HG02610 (cell line): ENCODE results near the gene EIF4G1.
"Not testable (repeated sequence)": the region's sequence is repeated elsewhere in the genome, so short reads cannot be mapped to it uniquely, and the experiment has no call there.

Source experiments
- ATAC-seq: cut with Tn5 transposase; IDR thresholded peaks from one replicate; pipeline ENCODE4 v1.9.1; 2021; ENCODE audit warnings: mild to moderate bottlenecking, moderate library complexity; ENCODE audit not compliant: unreplicated experiment

The EIF4G1 gene

DNA sequence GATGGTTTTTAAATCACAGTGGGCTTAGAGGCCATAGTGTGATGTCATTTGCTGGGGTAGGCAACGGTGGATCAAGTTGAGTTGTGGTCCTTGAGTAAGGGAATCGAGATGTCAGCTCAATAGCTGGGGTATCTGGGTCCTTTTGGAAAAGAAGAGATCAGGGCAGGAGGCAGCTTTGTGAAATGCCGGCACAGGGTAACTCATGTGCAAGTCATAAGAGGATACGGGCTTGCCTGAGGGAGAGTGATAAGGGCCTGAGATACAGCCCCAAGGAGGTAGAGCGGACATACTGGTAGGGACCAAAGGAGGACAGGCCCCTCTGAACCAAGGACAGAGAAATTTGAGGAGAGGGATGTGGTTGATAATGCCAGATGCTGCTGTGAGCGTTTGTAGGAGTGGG lies 18.8 kb downstream of the EIF4G1 start:
- no peak for ATAC-seq

DNA sequence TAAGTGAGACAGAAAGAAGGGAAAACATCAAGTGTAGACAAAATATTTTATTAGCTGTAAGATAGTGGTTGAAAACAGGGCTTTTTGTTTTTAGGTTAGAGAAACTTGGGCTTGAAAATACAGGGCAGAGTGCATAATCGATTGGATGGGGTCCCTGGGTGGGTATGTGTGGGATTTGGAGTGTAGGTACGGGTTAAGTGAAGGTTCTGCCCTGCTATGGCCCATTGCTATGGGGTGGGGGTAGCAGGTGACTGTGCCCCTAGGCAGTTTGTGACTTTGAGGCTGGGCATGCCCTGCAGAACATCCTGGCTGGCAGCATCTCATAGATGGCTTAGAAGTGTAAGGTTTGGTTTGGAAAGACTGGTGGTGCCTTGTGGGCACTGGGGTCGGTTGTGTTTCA lies 19.3 kb downstream of the EIF4G1 start:
- no peak for ATAC-seq

DNA sequence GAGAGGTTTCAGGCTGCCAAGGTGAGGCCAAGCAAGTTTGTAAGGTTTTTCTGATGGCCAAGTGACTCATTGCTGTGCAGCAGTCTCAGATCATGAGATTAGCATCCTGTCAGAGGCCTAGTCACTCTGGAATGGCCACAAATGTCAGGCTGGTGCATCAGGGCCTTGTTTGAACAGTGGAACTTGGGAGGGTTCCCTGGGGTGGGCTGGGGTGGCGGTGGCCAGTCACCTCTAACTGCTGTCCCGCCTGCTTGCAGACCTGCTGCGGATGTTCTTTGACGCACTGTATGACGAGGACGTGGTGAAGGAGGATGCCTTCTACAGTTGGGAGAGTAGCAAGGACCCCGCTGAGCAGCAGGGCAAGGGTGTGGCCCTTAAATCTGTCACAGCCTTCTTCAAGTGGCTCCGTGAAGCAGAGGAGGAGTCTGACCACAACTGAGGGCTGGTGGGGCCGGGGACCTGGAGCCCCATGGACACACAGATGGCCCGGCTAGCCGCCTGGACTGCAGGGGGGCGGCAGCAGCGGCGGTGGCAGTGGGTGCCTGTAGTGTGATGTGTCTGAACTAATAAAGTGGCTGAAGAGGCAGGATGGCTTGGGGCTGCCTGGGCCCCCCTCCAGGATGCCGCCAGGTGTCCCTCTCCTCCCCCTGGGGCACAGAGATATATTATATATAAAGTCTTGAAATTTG lies 20.2 kb downstream of the EIF4G1 start:
- no peak for ATAC-seq

DNA sequence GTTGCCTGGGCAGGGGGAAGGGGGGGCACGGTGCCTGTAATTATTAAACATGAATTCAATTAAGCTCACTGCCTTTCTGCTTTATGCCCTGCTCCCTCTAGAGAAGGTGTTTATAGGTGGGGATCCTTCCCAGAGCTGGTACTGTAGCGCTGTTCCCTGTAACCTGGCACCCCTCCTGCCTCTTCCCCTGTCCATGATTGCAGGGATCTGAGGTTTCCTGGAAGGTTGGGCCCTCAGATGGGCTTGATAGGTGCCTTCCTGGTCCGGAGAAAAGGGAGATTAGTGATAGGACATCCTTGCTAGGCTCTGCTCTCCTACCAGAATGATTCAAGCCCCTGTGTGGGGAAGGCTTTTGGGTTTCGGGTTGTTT lies 20.9 kb downstream of the EIF4G1 start:
- no peak for ATAC-seq

DNA sequence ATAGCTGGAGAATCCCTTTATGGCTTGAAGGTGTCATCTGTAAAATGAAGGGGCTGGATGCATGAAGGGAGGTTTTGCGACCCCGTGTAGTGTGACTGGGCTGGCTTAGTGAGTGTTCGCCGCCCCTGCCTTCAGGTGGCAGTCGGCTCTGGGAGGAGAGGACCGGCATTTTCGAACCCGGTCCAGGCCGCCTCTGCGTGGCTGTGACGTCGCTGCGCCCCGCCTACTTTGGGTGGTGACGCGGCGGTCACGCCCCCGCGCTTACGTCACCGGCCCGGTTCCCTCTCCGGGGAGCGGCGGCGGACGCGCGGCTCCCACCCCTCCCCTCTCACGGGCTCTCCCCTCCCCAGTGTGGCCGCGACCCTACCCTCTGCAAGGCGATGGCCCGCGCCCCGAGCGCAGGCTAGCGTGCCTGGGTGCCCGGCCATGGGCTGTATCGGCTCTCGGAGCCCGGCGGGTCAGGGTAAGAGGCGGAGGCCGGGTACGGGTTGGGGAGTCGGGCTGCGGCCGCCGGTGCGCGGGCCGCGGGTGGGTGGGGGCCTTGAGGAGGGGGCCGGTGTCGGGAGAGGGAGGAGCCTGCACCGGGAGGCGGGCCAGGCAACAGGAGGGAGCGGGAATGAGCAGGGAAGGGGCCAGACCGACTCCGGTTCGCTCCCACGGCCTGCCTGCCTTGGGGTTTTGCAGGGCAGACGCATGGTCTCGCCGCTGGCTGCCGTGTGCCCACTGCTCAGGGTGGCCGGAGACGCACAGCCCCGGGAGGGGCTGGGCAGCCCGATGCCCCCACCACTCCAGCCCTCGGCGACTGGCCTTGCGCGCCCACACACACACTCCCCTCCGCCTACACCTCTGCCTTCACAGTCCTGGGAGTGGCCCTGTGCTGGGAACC lies 21.5 kb downstream of the EIF4G1 start:
- peak; percentile 69 for ATAC-seq

DNA sequence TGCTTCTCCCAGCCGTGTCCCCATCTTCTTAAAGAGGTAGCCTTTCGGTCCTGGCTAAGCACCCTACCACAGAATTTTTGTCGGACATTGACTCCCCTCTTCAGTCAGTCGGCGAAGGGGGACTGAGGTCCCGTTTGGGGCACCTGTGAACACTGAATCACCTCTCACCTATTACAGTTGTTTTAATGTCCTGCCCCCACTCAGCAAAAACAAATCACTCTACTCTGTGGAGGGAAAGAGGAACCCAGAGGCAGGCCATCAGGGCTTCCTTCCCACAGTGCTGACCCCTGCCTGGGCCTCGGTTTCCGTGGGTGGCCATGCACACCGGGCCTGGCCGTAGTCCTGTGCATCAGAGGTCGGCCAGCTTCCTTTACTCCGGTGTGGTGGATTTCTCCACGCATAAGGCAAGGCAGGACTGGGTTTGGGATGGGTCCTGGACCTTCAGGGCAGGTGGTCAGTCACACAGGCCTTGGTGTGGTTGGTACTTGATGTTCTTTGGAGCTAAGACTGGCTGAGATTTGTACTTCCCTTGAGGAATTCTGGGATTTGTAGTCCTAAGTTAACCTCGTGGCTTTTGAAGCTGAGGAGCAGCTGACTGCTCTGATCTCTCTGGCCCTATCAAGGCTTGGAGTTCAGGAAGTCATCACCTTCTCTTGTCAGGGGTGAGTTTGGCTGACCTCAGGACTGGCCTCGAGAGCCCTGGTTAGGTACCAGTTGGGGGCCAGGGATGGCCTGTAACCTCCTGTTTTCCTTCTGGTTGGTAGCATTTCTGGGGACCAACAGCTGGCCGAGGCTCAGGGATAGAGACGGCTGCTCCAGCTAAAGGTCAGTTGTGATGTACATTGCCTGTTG lies 22.4 kb downstream of the EIF4G1 start:
- no peak for ATAC-seq

DNA sequence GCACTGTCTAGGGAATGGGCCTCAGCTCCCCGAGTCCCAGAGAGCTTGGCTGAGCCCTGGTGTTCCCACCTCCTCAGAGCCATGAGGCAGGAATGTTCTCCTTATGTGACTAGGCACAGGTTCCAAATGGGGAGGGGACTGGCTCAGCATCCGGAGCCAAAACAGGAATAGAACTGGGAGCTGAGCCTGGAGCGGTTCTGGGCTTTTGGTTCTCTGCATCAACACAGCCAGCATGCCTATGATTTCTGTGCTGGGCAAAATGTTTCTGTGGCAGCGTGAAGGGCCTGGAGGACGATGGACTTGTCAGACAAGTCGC lies 23.0 kb downstream of the EIF4G1 start, which contains the start of gene FAM131A:
FAM131A (plus strand) TSS at position 202 of the 316 bp plus-strand sequence; CDS start at position 233, 31 bp downstream.
- no peak for ATAC-seq

DNA sequence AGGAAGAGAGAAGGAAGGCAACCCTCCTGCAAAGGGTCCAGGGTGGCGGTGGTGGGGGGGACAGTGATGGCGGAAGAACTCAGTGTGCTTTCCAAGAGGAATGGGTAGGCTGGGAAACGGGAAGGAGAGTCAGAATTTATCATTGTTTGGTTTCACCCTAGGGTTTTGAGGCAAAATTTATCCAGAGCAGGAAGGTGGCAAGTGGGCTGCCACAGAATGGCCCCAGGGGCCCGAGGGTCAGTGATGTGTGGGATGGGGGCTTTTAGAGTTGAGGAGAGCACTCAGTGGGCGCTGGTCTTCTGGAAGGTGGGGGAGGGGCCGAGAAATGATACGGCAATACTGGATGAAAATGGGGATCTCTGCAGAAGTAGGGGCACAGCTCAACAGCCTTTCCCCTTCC lies 23.6 kb downstream of the EIF4G1 start:
- ATAC-seq: no peak

DNA sequence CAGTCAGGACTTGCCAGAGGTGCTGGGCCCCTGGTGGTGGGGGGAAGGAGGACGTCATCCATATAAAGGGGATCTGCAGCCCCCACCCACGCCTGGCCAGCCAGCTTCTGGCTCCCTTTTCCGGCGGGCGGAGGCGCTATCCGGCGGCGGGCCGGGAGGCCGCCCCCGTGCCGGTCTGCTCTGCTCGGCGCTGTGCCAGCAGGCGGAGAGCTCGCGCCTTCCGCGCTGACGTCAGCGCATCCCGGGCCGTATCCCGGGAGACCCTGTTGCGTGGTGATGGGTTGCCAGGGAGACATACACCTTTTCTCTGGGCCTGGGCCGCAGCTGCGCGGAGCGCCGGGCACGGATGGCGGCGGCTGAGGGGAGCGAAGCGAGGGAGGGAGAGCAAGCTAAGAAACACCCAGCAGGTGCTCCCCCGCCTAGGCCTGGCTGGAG lies 24.1 kb downstream of the EIF4G1 start:
- ATAC-seq: no peak

DNA sequence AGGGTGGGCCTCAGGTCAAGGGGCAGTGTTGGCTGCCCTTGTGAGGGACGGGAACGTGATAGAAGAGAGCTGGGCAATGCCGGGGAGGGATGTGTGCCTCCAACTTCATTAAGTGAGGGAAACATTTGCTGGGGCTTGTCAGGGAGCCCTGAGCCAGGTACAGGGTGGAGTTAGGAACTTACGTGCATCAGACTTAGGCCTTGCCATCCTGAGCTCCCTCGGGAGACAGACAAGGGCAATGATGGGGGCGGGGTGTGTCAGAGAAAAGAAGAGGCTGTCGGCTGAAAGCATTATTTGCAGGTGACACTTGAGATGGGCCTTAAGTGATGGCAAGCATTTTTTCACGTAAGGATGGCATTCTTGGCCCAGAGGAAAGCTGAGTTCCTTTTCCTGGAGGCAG lies 24.6 kb downstream of the EIF4G1 start:
- ATAC-seq: no peak

DNA sequence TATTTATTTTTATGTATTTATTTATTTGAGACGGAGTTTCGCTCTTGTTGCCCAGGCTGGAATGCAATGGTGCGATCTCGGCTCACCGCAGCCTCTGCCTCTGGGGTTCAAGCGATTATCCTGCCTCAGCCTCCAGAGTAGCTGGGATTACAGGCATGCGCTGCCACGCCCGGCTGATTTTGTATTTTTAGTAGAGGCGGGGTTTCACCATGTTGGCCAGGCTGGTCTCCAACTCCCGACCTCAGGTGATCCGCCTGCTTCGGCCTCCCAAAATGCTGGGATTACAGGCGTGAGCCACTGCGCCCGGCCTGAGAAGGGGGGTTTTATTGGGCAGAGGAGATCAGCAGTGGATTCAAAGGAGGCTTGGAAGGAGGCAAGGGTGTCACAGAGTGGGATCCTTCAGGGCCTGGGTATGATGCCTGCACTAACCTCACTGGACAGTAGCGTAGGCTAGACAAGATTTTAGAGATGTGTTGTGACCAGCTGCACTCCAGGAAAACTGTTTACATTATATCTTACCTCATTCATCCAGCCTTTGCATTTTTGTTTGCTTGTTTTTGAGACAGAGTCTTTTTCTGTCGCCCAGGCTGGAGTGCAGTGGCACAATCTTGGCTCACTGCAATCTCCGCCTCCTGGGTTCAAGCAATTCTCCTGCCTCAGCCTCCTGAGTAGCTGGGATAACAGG lies 25.2 kb downstream of the EIF4G1 start:
- not testable (repeated sequence) for ATAC-seq

DNA sequence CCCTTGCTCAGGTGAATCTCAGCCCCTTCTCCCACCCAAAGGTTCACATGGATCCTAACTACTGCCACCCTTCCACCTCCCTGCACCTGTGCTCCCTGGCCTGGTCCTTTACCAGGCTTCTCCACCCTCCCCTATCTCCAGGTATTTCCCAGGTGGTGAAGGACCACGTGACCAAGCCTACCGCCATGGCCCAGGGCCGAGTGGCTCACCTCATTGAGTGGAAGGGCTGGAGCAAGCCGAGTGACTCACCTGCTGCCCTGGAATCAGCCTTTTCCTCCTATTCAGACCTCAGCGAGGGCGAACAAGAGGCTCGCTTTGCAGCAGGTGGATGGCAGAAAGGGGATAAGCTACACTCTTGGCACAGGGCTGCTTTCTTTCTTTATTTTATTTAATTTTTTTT lies 27.5 kb downstream of the EIF4G1 start:
- no peak for ATAC-seq

DNA sequence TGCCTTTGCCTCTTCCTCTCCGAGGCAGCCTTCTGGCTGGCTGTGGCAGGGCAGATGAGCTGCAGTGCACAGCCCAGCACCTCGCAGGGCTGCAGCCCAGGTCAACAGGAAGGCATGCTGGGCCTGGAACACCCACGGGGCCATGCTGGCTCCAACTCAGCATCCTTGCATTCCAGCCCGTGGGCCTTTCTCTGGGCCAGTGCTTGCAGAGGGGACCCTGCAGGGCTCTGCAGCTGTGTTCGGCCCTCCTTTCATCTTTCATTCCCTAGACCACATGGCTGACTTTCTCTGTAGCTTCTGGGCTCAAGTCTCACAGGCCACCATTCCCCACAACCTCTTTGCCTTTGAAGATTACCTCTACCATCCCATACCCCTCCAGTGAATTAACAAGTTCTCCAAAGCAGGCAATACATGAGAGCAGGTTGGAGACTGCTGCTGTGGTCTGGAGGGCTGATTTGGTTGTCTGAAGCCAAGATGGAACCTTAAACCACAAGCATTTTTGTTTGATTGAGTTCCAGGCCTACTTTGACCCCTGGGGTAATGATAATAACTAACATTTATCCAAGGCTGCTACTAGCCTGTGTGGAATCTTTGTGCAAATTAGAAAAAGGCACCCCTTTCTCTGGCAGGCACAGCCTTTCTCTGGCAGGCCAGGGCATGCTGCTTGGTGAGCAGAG lies 28.9 kb downstream of the EIF4G1 start:
- no peak for ATAC-seq

DNA sequence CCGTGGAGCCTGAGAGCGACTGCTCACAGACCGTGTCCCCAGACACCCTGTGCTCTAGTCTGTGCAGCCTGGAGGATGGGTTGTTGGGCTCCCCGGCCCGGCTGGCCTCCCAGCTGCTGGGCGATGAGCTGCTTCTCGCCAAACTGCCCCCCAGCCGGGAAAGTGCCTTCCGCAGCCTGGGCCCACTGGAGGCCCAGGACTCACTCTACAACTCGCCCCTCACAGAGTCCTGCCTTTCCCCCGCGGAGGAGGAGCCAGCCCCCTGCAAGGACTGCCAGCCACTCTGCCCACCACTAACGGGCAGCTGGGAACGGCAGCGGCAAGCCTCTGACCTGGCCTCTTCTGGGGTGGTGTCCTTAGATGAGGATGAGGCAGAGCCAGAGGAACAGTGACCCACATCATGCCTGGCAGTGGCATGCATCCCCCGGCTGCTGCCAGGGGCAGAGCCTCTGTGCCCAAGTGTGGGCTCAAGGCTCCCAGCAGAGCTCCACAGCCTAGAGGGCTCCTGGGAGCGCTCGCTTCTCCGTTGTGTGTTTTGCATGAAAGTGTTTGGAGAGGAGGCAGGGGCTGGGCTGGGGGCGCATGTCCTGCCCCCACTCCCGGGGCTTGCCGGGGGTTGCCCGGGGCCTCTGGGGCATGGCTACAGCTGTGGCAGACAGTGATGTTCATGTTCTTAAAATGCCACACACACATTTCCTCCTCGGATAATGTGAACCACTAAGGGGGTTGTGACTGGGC lies 30.3 kb downstream of the EIF4G1 start:
- ATAC-seq: no peak

DNA sequence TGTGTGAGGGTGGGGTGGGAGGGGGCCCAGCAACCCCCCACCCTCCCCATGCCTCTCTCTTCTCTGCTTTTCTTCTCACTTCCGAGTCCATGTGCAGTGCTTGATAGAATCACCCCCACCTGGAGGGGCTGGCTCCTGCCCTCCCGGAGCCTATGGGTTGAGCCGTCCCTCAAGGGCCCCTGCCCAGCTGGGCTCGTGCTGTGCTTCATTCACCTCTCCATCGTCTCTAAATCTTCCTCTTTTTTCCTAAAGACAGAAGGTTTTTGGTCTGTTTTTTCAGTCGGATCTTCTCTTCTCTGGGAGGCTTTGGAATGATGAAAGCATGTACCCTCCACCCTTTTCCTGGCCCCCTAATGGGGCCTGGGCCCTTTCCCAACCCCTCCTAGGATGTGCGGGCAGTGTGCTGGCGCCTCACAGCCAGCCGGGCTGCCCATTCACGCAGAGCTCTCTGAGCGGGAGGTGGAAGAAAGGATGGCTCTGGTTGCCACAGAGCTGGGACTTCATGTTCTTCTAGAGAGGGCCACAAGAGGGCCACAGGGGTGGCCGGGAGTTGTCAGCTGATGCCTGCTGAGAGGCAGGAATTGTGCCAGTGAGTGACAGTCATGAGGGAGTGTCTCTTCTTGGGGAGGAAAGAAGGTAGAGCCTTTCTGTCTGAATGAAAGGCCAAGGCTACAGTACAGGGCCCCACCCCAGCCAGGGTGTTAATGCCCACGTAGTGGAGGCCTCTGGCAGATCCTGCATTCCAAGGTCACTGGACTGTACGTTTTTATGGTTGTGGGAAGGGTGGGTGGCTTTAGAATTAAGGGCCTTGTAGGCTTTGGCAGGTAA lies 31.1 kb downstream of the EIF4G1 start:
- ATAC-seq: no peak

DNA sequence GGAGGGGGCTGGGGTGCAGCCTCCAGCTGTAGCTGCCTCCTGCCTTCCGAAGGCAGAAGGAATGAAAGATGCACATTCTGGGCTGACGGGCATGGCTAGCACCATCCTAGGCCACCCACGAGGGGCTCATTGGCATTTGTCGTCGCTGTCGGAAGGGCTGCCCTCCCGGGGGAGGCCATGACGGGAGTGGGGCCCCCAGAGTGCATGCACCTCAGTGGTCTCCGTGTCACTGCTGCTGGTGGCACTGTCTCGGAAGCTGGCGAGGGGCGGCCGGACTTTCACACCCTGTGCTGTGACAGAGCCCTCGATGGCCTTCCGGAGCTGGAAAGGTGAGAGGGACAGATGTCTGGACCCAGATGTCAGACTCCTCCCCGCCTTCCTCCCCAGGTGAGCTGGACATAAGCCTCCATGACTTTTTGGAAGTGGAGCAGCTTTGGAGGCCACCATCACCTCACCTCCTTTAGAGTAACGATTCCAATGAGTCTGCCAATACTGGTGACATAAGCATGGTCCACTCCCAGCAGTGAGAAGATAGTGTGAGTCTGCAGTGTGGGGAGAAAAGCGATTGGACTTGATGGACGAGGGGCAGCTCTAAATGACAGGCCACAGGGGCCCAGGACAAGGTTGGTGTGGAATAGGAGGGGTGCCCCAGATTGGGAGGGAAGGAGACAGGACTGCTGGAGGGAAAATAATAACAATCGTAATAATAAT lies 32.2 kb downstream of the EIF4G1 start:
- ATAC-seq: no peak

DNA sequence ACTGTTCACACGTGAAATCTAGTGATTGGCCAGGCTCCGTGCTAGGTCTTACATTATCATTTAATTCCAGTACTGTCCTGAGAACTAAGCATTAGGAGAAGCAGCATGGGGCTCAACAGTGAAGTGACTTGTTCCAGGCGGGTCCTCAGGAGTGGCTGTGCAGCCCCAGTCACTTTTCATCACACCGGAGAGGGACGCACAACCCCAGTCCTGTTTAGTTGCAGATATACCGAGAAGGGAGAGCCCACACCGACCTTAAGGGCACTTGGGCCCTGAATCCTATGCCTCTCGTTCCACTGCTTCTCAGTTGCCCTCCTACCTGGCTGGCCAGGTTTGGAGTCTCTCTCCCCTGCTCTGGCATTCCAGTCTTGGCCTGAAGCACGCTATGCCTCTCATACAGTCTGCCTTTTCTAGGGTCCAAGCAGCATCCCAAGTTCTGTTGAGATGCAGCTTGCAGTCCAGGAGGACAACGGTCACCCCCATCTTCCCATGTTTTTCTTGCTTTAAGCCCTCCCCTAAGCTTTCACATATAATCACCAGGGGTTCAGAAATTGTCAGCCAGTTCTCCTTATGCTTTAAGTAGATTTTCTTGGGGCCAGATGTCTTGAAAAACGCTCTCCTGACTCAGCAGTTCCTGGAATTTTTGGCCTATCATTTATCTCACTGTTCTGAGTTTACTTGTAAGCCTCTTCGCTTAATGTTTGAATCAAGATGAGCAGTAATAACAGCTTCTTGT lies 33.1 kb downstream of the EIF4G1 start:
- no peak for ATAC-seq

DNA sequence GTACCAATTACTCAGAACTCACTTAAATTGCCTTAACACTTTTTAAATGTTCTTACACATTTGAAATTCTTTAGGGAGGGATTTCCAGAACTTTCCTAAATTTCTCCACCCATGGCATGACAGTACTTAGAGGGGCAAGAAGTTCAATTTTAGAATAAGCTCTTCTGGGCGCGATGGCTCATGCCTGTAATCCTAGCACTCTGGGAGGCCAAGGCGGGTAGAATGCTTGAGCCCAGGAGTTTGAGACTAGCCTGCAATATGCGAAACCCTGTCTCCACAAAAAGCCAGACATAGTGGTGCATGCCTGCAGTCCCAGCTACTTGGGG lies 33.6 kb downstream of the EIF4G1 start:
- no peak for ATAC-seq
